GM23338 (cell line): Measurements from ENCODE around the gene CABP4. TPM values are rescaled to one million over a fixed set of nuclear protein-coding genes. Genes with fewer than 3 reads are reported as not detected.

Experiments
- ATAC-seq: fragments of 200-7000 bp; cut with Tn5 transposase; 3 replicates; pipeline ENCODE4 v1.9.1; 2020
- DNase-seq: peaks from one replicate; pipeline ENCODE4 v3.0.0-alpha.2; 2015; ENCODE audit warnings: low spot score
- H2AFZ ChIP-seq: fragments of 200-600 bp; sonication (generic); 2 replicates; pipeline ENCODE4 v1.8.0; 2016; ENCODE audit warnings: antibody characterized with exemption, mild to moderate bottlenecking, moderate library complexity
- H3F3A ChIP-seq: fragments of 200-600 bp; sonication (generic); replicated peaks from 2 replicates; pipeline ENCODE4 v1.8.0; 2017; ENCODE audit warnings: antibody characterized with exemption, mixed run types, low read depth
- H3K27ac ChIP-seq: fragments of 200-600 bp; sonication (generic); 2 replicates; pipeline ENCODE4 v1.6.1; 2016; ENCODE audit warnings: low read depth
- H3K27me3 ChIP-seq: fragments of 200-600 bp; sonication (generic); 2 replicates; pipeline ENCODE4 v1.8.0; 2016; ENCODE audit warnings: mild to moderate bottlenecking, mixed run types, moderate library complexity; ENCODE audit not compliant: insufficient read depth
- H3K36me3 ChIP-seq: fragments of 200-600 bp; sonication (generic); 2 replicates; pipeline ENCODE4 v1.8.0; 2016; ENCODE audit warnings: mild to moderate bottlenecking; ENCODE audit not compliant: insufficient read depth
- H3K4me1 ChIP-seq: fragments of 200-600 bp; sonication (generic); 2 replicates; pipeline ENCODE4 v1.8.0; 2016; ENCODE audit warnings: mild to moderate bottlenecking, moderate library complexity; ENCODE audit not compliant: insufficient read depth
- H3K4me2 ChIP-seq: fragments of 200-600 bp; sonication (generic); 2 replicates; pipeline ENCODE4 v1.7.1; 2017; ENCODE audit warnings: mixed run types
- H3K4me3 ChIP-seq: fragments of 200-600 bp; sonication (generic); 2 replicates; pipeline ENCODE4 v1.6.1; 2016; ENCODE audit warnings: mixed run types
- H3K79me2 ChIP-seq: fragments of 200-600 bp; sonication (generic); replicated peaks from 2 replicates; pipeline ENCODE4 v1.8.0; 2017; ENCODE audit warnings: mild to moderate bottlenecking; ENCODE audit not compliant: insufficient read depth
- H3K9me2 ChIP-seq: fragments of 200-600 bp; sonication (generic); 2 replicates; pipeline ENCODE4 v1.8.0; 2017; ENCODE audit not compliant: insufficient read depth
- H4K20me1 ChIP-seq: fragments of 200-600 bp; sonication (generic); replicated peaks from 2 replicates; pipeline ENCODE4 v1.8.0; 2017; ENCODE audit warnings: mild to moderate bottlenecking; ENCODE audit not compliant: insufficient read depth
- H3K27ac Mint-ChIP-seq: 2 replicates; pipeline ENCODE4 v1.8.0; 2020; ENCODE audit warnings: inconsistent platforms, mild to moderate bottlenecking, moderate library complexity, mixed read lengths
- H3K27me3 Mint-ChIP-seq: 3 replicates; pipeline ENCODE4 v1.8.0; 2022; ENCODE audit warnings: low read depth, mild to moderate bottlenecking, moderate library complexity, mixed read lengths, inconsistent platforms; ENCODE audit not compliant: insufficient read depth, poor library complexity
- H3K36me3 Mint-ChIP-seq: 3 replicates; pipeline ENCODE4 v1.8.0; 2021; ENCODE audit warnings: low read depth, mild to moderate bottlenecking, inconsistent platforms, moderate library complexity, mixed read lengths
- H3K4me1 Mint-ChIP-seq: 3 replicates; pipeline ENCODE4 v1.8.0; 2020; ENCODE audit warnings: mild to moderate bottlenecking, inconsistent platforms, mixed read lengths
- H3K4me3 Mint-ChIP-seq: 3 replicates; pipeline ENCODE4 v1.8.0; 2021; ENCODE audit warnings: moderate library complexity, mild to moderate bottlenecking, inconsistent platforms, mixed read lengths
- H3K9me3 Mint-ChIP-seq: 3 replicates; pipeline ENCODE4 v1.8.0; 2020; ENCODE audit warnings: moderate library complexity, mild to moderate bottlenecking, inconsistent platforms, mixed read lengths
- CREB1 ChIP-seq: fragments of 250-450 bp; sonication (Bioruptor Pico); IDR thresholded peaks from 2 replicates; pipeline ENCODE4 v1.5.0; 2020; ENCODE audit warnings: low read depth, mild to moderate bottlenecking, moderate library complexity
- EZH2 ChIP-seq: fragments of 200-600 bp; sonication (generic); IDR thresholded peaks from one replicate; pipeline ENCODE4 v1.8.0; 2017; ENCODE audit warnings: antibody characterized with exemption, mild to moderate bottlenecking, low read depth; ENCODE audit not compliant: unreplicated experiment
- EZH2phosphoT487 ChIP-seq: fragments of 200-600 bp; sonication (generic); IDR thresholded peaks from one replicate; pipeline ENCODE4 v1.8.1; 2018; ENCODE audit warnings: antibody characterized with exemption; ENCODE audit not compliant: unreplicated experiment
- JUNB ChIP-seq: IDR thresholded peaks from one replicate; pipeline ENCODE4 v1.6.1; 2016; ENCODE audit warnings: antibody characterized with exemption; ENCODE audit not compliant: unreplicated experiment
- NANOG ChIP-seq: IDR thresholded peaks from 2 replicates; pipeline ENCODE4 v1.6.1; 2016; ENCODE audit warnings: antibody characterized with exemption, borderline replicate concordance
- POLR2AphosphoS5 ChIP-seq: IDR thresholded peaks from 2 replicates; pipeline ENCODE4 v1.6.1; 2016; ENCODE audit warnings: antibody characterized with exemption, low read depth
- ZNF114 ChIP-seq: fragments of 250-450 bp; sonication (Bioruptor Pico); IDR thresholded peaks from 2 replicates; pipeline ENCODE4 v1.5.0; 2020; ENCODE audit warnings: mild to moderate bottlenecking, moderate library complexity
- polyA plus RNA-seq: library from polyadenylated mRNA; unstranded; fragments of >200 nt; fragmentation: Nextera tagmentation; extraction: Ambion mirVana; gene quantifications from 2 replicates; pipeline ENCODE4 v1.2.1, GENCODE V29; 2016
- total RNA-seq: library from RNA; depleted of rRNA; stranded (reverse); fragments of >200 nt; shearing (Covaris generic); gene quantifications from 2 replicates; pipeline ENCODE4 v1.2.3, GENCODE V29; 2014
- TF ChIP-seq, protein P1 (sequence below): fragments of 250-450 bp; sonication (Bioruptor Pico); IDR thresholded peaks from 2 replicates; pipeline ENCODE4 v1.5.0; 2020; ENCODE audit warnings: mild to moderate bottlenecking, moderate library complexity
- TF ChIP-seq, protein P2 (sequence below): IDR thresholded peaks from 2 replicates; pipeline ENCODE4 v1.6.1; 2016; ENCODE audit warnings: antibody characterized with exemption
- TF ChIP-seq, protein P3 (sequence below), 2 experiments: fragments of 200-600 bp in 1 of 2; sonication (generic) in 1 of 2; conservative IDR thresholded peaks; 2 replicates each; pipeline versions ENCODE4 v1.5.1 to v1.6.1; 2016 to 2017; ENCODE audit warnings: antibody characterized with exemption in 2 of 2, low read depth in 2 of 2, mild to moderate bottlenecking in 2 of 2, moderate library complexity in 1 of 2

CABP4 gene
- total and polyA plus RNA-seq, 2 experiments from 2014 or later = 0.28 TPM; not detected in 1

DNA sequence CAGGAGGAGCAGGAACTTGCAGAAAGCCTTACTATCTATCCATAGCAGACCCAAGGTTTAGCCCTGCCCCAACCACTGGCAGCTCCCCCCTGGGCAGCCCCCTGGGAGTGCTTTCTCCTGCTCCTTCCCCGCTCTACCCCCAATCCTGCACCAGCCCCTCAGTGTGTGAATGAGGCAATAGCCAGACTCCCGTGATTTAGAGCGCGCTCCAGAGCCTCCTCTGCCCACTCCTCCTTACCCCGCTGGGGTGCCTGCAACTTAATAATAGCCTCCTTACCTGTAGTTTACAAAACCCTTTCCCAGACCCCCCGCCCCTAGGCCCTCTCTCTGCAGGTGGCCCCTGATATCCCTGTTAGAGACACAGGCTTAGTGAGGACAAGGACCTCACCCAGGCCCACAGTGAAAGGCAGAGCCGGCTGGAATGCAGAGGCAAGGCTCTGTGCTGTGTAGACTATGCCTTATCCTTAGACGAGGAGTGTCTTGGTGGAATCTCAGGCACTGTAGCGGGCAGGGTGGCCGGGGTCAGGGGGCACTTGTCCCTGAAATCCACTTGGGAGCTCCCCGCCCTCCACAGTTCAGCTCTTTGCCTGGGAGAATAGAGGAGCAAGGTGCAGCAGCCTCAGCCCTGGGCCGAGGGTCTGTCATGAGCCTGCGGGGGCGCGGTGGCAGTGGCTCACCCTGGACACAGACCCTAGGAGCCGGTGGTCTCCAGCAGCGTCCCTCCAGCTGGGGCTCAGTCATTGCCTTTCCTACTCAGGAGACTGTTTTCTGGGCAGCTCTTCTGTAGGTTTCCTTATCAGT lies 44.0 kb upstream of the CABP4 start:
- TF ChIP-seq, protein P1, sequence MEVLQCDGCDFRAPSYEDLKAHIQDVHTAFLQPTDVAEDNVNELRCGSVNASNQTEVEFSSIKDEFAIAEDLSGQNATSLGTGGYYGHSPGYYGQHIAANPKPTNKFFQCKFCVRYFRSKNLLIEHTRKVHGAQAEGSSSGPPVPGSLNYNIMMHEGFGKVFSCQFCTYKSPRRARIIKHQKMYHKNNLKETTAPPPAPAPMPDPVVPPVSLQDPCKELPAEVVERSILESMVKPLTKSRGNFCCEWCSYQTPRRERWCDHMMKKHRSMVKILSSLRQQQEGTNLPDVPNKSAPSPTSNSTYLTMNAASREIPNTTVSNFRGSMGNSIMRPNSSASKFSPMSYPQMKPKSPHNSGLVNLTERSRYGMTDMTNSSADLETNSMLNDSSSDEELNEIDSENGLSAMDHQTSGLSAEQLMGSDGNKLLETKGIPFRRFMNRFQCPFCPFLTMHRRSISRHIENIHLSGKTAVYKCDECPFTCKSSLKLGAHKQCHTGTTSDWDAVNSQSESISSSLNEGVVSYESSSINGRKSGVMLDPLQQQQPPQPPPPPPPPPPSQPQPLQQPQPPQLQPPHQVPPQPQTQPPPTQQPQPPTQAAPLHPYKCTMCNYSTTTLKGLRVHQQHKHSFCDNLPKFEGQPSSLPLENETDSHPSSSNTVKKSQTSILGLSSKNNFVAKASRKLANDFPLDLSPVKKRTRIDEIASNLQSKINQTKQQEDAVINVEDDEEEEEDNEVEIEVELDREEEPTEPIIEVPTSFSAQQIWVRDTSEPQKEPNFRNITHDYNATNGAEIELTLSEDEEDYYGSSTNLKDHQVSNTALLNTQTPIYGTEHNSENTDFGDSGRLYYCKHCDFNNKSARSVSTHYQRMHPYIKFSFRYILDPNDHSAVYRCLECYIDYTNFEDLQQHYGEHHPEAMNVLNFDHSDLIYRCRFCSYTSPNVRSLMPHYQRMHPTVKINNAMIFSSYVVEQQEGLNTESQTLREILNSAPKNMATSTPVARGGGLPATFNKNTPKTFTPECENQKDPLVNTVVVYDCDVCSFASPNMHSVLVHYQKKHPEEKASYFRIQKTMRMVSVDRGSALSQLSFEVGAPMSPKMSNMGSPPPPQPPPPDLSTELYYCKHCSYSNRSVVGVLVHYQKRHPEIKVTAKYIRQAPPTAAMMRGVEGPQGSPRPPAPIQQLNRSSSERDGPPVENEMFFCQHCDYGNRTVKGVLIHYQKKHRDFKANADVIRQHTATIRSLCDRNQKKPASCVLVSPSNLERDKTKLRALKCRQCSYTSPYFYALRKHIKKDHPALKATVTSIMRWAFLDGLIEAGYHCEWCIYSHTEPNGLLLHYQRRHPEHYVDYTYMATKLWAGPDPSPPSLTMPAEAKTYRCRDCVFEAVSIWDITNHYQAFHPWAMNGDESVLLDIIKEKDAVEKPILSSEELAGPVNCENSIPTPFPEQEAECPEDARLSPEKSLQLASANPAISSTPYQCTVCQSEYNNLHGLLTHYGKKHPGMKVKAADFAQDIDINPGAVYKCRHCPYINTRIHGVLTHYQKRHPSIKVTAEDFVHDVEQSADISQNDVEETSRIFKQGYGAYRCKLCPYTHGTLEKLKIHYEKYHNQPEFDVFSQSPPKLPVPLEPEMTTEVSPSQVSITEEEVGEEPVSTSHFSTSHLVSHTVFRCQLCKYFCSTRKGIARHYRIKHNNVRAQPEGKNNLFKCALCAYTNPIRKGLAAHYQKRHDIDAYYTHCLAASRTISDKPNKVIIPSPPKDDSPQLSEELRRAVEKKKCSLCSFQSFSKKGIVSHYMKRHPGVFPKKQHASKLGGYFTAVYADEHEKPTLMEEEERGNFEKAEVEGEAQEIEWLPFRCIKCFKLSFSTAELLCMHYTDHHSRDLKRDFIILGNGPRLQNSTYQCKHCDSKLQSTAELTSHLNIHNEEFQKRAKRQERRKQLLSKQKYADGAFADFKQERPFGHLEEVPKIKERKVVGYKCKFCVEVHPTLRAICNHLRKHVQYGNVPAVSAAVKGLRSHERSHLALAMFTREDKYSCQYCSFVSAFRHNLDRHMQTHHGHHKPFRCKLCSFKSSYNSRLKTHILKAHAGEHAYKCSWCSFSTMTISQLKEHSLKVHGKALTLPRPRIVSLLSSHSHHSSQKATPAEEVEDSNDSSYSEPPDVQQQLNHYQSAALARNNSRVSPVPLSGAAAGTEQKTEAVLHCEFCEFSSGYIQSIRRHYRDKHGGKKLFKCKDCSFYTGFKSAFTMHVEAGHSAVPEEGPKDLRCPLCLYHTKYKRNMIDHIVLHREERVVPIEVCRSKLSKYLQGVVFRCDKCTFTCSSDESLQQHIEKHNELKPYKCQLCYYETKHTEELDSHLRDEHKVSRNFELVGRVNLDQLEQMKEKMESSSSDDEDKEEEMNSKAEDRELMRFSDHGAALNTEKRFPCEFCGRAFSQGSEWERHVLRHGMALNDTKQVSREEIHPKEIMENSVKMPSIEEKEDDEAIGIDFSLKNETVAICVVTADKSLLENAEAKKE (CRISPR knock-in tag) = no peak
- TF ChIP-seq EZH2 = no peak
- no peak for TF ChIP-seq NANOG
- TF ChIP-seq CREB1 (CRISPR knock-in tag) = no peak
- no peak for TF ChIP-seq POLR2AphosphoS5
- TF ChIP-seq, protein P2, sequence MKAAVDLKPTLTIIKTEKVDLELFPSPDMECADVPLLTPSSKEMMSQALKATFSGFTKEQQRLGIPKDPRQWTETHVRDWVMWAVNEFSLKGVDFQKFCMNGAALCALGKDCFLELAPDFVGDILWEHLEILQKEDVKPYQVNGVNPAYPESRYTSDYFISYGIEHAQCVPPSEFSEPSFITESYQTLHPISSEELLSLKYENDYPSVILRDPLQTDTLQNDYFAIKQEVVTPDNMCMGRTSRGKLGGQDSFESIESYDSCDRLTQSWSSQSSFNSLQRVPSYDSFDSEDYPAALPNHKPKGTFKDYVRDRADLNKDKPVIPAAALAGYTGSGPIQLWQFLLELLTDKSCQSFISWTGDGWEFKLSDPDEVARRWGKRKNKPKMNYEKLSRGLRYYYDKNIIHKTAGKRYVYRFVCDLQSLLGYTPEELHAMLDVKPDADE = no peak
- TF ChIP-seq EZH2phosphoT487 = no peak
- TF ChIP-seq, protein P3, sequence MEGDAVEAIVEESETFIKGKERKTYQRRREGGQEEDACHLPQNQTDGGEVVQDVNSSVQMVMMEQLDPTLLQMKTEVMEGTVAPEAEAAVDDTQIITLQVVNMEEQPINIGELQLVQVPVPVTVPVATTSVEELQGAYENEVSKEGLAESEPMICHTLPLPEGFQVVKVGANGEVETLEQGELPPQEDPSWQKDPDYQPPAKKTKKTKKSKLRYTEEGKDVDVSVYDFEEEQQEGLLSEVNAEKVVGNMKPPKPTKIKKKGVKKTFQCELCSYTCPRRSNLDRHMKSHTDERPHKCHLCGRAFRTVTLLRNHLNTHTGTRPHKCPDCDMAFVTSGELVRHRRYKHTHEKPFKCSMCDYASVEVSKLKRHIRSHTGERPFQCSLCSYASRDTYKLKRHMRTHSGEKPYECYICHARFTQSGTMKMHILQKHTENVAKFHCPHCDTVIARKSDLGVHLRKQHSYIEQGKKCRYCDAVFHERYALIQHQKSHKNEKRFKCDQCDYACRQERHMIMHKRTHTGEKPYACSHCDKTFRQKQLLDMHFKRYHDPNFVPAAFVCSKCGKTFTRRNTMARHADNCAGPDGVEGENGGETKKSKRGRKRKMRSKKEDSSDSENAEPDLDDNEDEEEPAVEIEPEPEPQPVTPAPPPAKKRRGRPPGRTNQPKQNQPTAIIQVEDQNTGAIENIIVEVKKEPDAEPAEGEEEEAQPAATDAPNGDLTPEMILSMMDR (conservative IDR thresholded peaks at IDR 0.05; ENCODE audit: low read depth in 2 of 2) = no peak
- TF ChIP-seq ZNF114 (CRISPR knock-in tag) = no peak
- TF ChIP-seq JUNB = no peak
- no peaks in the 10 kb centered on the region for H3K36me3 ChIP-seq
- Mint-ChIP-seq H3K36me3 (no peaks in the 10 kb centered on the region), H3K27me3 (peaks cover 33% of the 10 kb centered on the region), H3K27ac (no peak overlapping the region), H3K4me3 (no peak overlapping the region; the same call in 2 of the 3 replicates), H3K4me1 (peaks cover 24% of the 10 kb centered on the region), H3K9me3 (no peaks in the 10 kb centered on the region)
- no peak for ATAC-seq
- no peaks in the 10 kb centered on the region for H3K79me2 ChIP-seq
- H2AFZ ChIP-seq = no peak overlapping the region
- DNase-seq = no peak
- no peaks in the 10 kb centered on the region for H3K9me2 ChIP-seq
- no peaks in the 10 kb centered on the region for H4K20me1 ChIP-seq
- no peak overlapping the region for H3K4me3 ChIP-seq
- H3K4me1 ChIP-seq = peaks cover 7% of the 10 kb centered on the region; the same call in 1 of the 2 replicates
- H3K27me3 ChIP-seq = peaks cover 11% of the 10 kb centered on the region; the same call in 1 of the 2 replicates
- H3K27ac ChIP-seq = no peak overlapping the region
- no peak overlapping the region for H3K4me2 ChIP-seq
- H3F3A ChIP-seq = no peaks in the 10 kb centered on the region
